ENCODE results near the gene BPIFB6. TPM values are rescaled to one million over a fixed set of nuclear protein-coding genes. Genes with fewer than 3 reads are reported as not detected.

The BPIFB6 gene, protein sequence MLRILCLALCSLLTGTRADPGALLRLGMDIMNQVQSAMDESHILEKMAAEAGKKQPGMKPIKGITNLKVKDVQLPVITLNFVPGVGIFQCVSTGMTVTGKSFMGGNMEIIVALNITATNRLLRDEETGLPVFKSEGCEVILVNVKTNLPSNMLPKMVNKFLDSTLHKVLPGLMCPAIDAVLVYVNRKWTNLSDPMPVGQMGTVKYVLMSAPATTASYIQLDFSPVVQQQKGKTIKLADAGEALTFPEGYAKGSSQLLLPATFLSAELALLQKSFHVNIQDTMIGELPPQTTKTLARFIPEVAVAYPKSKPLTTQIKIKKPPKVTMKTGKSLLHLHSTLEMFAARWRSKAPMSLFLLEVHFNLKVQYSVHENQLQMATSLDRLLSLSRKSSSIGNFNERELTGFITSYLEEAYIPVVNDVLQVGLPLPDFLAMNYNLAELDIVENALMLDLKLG
- not detected for total RNA-seq

DNA sequence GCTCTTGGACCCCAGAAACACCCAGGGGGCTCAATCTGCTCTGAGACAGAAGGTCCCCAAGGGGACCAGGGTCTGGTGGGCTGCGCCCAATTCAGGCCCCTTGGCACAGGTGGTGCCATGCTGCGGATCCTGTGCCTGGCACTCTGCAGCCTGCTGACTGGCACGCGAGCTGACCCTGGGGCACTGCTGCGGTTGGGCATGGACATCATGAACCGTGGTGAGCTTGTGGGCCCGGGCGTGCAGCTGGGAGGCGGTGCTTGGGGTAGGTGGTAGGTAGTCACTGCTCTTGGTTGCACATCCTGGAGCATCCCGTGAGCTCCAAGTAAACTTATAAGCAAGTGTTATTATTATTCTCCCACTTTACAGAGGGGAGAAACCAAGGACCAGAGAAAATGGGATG lies at the start of gene BPIFB6:
TSS of gene BPIFB6 (plus strand) at position 118 of the 400 bp plus-strand sequence. CDS start at position 118, 0 bp downstream.
- DNase-seq (no peak), ATAC-seq (no peak)
- Mint-ChIP-seq H3K4me3 (no peak within 1 kb of the TSS), H3K9me3 (no peaks in the 10 kb centered on the region), H3K4me1 (ENCODE audit: low read depth) (no peaks in the 10 kb centered on the region), H3K36me3 (ENCODE audit: insufficient read depth) (no peaks in the 10 kb centered on the region), H3K27me3 (ENCODE audit: low read depth) (no peaks in the 10 kb centered on the region)

DNA sequence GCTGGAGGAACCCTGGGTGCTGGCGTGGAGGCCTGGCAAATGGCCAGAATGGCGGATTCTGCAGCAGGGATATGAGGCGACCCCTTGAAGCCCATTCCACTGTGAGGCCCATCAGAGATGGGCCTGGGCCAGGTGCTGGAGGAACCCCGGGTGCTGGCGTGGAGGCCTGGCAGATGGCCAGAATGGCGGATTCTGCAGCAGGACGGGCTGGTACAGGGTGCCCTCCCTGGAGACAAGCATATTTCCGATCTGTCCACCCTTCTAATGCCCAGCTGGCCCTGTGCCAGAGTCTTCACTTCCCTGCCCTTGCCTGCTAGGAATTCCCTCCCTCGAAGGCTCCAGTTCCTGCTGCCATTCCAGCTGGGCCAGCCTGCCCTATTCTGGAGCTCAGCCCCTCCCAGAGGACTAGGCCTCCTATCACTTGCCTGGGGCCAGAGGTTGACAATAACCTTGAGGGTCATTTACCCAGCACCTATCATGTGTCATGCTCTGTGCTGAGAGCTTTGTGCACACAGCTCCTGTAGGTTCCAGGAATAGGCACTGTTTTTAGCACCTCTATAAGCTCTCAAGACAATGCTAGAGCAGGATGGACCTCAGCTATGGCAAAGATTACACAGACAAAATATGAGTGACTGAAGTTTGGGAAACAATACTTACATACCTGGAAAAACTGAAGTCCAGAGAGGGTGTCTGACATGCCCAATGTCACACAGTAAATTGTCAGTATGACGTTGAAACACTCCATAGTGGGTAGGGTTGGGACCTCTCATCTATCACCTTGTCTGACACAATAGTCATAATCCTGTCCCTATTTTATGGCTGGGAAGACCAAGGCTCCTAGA lies 48.6 kb upstream of the BPIFB6 start:
- H3K36me3 Mint-ChIP-seq (ENCODE audit: insufficient read depth), result no peaks in the 10 kb centered on the region
- no peaks in the 10 kb centered on the region for H3K27me3 Mint-ChIP-seq (ENCODE audit: low read depth)
- no peak for ATAC-seq
- H3K9me3 Mint-ChIP-seq, result peaks cover 4% of the 10 kb centered on the region
- peaks cover 9% of the 10 kb centered on the region for H3K4me1 Mint-ChIP-seq (ENCODE audit: low read depth)
- no peak overlapping the region for H3K4me3 Mint-ChIP-seq
- DNase-seq, result no peak

DNA sequence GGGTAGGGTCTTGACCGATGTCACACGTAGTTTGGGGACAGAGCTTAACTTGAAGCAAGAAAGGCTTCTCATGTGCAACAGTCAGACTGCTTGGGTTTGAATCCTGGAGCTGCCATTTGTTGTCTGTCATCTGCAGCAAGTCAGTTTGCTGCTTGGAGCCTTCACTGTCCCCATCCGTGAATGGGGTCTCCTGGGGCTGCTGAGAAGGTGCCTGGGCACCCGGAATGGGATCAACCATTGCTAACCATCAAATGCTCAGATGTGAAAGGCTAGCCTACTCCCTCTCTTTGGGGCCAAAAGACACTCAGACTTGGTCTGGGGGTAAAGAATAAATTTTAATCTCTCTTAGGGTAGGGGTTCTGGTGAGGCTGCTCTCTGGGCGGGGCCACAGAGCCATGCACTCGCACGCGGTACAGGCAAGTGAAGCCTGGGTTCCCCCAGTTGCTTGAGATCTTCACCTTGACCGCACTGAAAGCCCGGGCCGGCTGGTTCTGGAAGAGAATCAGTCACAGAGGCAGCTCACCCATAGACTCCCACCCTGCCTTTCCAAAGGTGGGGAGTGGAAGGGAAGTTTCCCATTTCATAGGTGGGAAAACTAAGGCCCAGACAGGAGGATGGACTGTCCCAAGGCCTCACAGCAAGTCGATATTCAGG lies 47.9 kb upstream of the BPIFB6 start:
- Mint-ChIP-seq H3K9me3 (peaks cover 4% of the 10 kb centered on the region), H3K4me1 (ENCODE audit: low read depth) (peaks cover 9% of the 10 kb centered on the region), H3K36me3 (ENCODE audit: insufficient read depth) (no peaks in the 10 kb centered on the region), H3K4me3 (no peak overlapping the region), H3K27me3 (ENCODE audit: low read depth) (no peaks in the 10 kb centered on the region)
- ATAC-seq (no peak), DNase-seq (no peak)

DNA sequence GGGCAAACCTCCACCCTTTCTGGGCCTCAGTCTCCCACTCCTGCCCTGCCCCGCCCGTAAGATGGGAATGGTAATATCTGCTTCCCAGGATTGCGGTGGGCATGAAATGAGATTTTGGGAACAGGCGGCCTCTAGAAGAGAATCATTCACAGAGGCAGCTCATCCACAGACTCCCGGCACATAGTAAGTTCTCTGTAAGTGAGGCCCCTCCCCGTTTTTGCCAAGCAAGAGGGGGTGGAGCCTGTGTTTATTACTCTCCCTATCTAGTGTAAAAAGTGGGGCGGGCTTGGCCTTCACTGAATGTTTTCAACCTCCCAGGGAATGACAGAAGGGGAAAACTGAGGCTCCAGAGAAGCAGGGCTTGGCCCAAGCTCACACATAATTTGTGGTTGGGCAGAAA lies 47.3 kb upstream of the BPIFB6 start:
- Mint-ChIP-seq H3K36me3 (ENCODE audit: insufficient read depth) (no peaks in the 10 kb centered on the region), H3K9me3 (peaks cover 4% of the 10 kb centered on the region), H3K4me1 (ENCODE audit: low read depth) (peaks cover 8% of the 10 kb centered on the region), H3K27me3 (ENCODE audit: low read depth) (no peaks in the 10 kb centered on the region), H3K4me3 (no peak overlapping the region)
- ATAC-seq (no peak), DNase-seq (no peak)

DNA sequence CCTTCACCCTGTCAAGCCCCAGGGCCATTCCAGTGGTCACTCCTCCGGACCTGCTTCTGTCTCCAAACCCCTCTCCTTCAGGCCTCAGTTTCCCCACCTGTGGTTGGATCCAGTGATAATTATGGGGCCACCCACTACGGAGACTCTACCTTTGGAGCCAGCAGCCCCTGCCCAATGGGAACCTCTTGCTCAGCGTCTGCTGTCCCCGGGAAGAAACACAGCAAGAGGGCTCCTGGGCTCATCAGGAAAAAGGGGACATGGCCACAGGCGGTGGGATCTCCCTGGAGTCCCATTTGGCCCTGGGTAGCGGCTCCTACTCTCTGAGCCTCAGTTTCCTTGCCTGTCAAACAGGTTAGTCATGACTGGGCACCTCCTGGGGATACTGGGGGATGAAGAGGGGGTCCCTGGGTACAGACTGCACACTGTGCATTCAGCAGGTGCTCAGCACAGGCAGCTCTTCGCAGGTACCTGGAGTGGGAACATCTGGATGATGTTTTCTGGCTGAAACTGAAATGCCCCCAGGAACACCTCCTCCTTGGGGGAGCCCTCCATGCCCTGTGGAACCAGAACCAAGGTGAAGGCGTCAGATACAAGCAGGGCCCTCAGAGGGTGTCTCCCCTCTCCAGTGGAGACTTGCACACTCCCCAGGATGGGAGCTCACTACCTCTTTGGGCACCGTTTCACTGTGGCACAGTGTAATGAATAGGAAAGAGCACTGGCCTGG lies 46.7 kb upstream of the BPIFB6 start:
- H3K4me3 Mint-ChIP-seq, result no peak overlapping the region
- H3K4me1 Mint-ChIP-seq (ENCODE audit: low read depth), result peaks cover 6% of the 10 kb centered on the region
- H3K36me3 Mint-ChIP-seq (ENCODE audit: insufficient read depth), result no peaks in the 10 kb centered on the region
- ATAC-seq (no peak), DNase-seq (no peak)
- H3K27me3 Mint-ChIP-seq (ENCODE audit: low read depth), result no peaks in the 10 kb centered on the region
- peaks cover 4% of the 10 kb centered on the region for H3K9me3 Mint-ChIP-seq

DNA sequence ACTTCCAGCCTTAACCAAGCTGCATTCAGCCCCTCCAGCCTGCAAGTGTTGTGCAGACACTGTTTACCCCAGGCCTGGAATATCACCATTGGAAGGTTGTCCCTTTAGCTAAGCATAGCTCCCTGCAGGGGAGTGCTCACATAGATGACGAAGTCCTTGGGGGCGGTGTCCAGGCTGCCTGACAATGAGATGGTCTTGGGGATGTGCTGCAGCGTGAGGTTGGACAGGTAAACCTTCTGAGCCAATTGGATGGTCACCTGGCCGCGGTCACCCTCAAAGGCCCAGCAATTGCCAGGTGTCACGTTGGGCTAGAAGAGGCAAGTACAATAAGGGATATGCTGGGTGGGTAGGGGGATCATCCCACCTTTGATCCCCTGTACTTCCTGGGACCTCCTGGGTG lies 45.9 kb upstream of the BPIFB6 start:
- Mint-ChIP-seq H3K27me3 (ENCODE audit: low read depth) (no peaks in the 10 kb centered on the region), H3K4me1 (ENCODE audit: low read depth) (peaks cover 8% of the 10 kb centered on the region), H3K36me3 (ENCODE audit: insufficient read depth) (no peaks in the 10 kb centered on the region), H3K4me3 (no peak overlapping the region), H3K9me3 (peaks cover 4% of the 10 kb centered on the region)
- DNase-seq, result no peak
- no peak for ATAC-seq

DNA sequence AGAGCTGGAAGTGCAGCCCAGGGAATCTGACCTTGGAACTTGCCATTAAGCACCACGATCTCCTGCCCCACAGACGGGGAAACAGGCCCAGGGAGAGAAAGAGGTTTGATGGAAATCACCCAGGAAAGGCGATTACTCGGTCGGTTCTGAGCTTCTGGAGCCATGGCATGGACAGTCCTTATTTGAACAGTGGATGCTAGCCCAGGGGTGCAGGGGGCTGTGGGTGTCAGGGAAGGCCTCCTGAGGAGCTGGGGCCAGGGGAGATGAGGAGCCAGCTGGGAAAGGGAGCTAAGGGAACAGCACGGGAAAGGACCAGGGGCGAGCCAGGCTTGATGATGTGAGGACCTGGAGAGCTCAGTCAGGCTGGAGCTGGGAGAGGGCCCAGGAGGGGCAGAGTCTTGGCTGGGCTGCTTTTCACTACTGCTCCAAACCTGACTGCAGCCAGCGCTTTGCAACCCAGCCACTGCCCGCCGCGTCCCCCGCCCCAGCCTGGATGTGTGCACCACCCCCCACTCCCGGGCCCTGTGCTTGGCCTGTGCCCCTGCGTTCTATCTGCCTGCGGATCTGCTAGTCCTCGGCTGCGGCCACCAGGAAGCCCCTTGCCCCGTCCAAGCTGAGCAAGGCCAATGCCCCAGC lies 45.0 kb upstream of the BPIFB6 start:
- ATAC-seq (no peak), DNase-seq (no peak)
- no peak overlapping the region for H3K4me3 Mint-ChIP-seq
- H3K9me3 Mint-ChIP-seq, result peaks cover under 1% of the 10 kb centered on the region
- H3K27me3 Mint-ChIP-seq (ENCODE audit: low read depth), result no peaks in the 10 kb centered on the region
- H3K4me1 Mint-ChIP-seq (ENCODE audit: low read depth), result peaks cover 10% of the 10 kb centered on the region
- no peaks in the 10 kb centered on the region for H3K36me3 Mint-ChIP-seq (ENCODE audit: insufficient read depth)

DNA sequence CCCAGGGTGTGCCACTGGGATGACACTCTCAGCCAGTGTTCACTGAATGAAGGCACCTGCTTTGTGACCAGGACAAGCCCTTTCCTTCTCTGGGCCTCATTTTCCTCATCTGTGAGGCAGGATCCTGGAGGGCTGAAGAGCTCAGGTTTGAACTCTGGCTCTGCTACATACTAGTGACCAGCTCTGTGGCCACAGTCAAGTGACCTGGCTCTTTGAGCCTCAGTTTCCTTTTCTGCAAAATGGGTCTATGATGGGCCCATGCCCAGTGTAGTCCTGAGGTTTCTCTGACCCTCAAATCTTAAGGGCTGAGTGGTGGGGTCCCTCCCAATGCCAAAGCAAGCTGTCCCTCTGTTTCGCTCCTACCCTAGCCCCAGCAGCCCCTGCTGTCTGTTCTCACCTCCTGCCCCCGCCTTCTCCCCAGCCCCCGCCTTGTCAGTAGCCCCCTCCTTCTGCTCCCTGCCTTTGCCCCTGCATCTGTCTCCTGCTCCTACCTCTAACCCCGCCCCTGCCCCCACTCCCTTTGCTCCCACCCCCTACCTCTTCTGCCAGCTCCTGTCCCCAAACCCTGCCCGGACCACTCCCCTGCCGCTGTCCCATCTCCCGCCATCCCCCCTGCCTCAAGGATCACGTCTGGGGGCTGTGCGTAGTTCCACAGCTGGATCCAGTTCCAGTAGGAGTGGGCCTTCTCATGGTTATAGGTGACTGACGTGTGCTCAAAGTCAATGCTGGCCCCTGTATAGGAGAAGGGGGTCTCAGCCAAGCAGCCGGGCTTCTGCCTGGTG lies 44.2 kb upstream of the BPIFB6 start:
- no peaks in the 10 kb centered on the region for H3K27me3 Mint-ChIP-seq (ENCODE audit: low read depth)
- ATAC-seq (no peak), DNase-seq (no peak)
- peaks cover 15% of the 10 kb centered on the region for H3K4me1 Mint-ChIP-seq (ENCODE audit: low read depth)
- no peaks in the 10 kb centered on the region for H3K36me3 Mint-ChIP-seq (ENCODE audit: insufficient read depth)
- no peaks in the 10 kb centered on the region for H3K9me3 Mint-ChIP-seq
- H3K4me3 Mint-ChIP-seq, result no peak overlapping the region

DNA sequence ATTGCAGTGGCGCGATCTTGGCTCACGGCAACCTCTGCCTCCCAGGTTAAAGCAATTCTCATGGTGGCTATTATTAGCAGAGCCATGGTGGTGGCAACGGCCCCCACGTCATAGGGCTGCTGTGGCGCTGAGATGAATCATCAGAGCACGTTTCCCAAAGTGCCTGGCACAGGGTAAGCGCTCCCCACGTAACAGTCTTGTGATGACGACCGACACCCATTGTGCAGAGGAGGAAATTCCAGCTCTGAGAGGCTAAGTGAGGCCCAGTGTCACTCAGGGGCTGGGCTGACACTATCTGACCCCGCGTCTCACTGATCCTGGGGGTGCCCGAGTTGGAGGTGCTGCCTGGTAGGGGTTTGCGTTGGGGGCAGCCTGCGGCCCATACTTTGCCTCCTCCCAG lies 43.4 kb upstream of the BPIFB6 start:
- Mint-ChIP-seq H3K9me3 (no peaks in the 10 kb centered on the region), H3K36me3 (ENCODE audit: insufficient read depth) (no peaks in the 10 kb centered on the region), H3K27me3 (ENCODE audit: low read depth) (no peaks in the 10 kb centered on the region), H3K4me3 (no peak overlapping the region), H3K4me1 (ENCODE audit: low read depth) (peaks cover 12% of the 10 kb centered on the region)
- no peak for ATAC-seq
- DNase-seq, result no peak

DNA sequence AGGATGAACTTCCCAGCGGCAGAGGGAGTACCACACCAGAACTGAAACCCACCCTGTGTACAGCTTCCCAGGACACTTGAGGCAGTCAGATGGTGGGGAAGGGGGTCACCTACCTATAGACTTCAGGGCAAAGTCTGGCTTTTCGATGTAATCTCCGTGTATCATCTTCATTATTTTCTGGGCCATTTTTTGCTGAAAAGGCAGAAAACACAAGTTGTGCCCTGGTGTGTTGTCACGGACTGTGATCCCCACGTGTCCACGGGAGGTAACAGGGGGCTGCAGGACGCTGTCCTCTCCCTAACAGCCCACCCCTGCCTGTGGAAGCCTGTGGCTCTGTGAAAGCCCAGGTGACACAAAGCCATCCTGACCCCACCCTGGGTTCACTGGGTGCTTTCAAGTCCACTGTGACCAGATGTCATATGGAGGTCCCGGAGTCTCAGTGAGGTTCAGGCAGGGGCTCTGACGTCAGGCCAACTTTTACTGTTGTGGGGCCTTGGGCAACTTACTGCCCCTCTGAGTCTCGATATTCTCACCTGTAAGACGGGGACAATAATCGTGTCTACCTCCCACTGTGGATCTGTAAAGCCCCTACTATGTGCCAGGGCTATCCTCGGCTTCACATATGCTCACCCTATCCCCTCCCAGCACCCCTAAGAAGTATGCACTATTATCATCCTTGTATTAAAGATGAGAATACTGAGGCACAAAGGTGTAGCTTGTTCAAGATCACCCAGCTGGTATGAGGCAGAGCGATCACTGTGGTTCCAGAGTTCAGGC lies 41.8 kb upstream of the BPIFB6 start:
- Mint-ChIP-seq H3K4me1 (ENCODE audit: low read depth) (peaks cover 18% of the 10 kb centered on the region), H3K4me3 (no peak overlapping the region), H3K27me3 (ENCODE audit: low read depth) (no peaks in the 10 kb centered on the region), H3K36me3 (ENCODE audit: insufficient read depth) (no peaks in the 10 kb centered on the region), H3K9me3 (peaks cover 6% of the 10 kb centered on the region)
- DNase-seq, result no peak
- no peak for ATAC-seq

DNA sequence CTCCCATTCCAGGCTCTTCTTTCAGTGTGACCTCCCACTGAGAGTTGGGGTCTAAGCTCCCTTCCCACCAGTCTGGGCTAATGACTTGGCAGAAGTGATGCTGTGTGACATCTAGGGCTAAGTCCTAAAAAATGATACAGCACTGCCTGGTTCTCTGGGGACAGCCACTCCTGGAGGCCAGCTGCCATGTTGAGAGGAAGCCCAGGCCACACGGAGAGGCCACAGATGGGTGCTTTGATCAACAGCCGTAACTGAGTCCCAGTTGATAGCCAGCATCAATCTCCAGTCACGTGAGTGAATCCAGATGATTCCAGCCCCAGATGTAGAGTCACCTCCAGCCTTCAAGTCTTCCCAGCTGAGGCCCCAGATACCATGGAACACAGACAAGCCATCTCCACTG lies 41.0 kb upstream of the BPIFB6 start:
- DNase-seq (no peak), ATAC-seq (no peak)
- no peaks in the 10 kb centered on the region for H3K27me3 Mint-ChIP-seq (ENCODE audit: low read depth)
- peaks cover 18% of the 10 kb centered on the region for H3K4me1 Mint-ChIP-seq (ENCODE audit: low read depth)
- H3K36me3 Mint-ChIP-seq (ENCODE audit: insufficient read depth), result no peaks in the 10 kb centered on the region
- H3K4me3 Mint-ChIP-seq, result no peak overlapping the region
- peaks cover 12% of the 10 kb centered on the region for H3K9me3 Mint-ChIP-seq

DNA sequence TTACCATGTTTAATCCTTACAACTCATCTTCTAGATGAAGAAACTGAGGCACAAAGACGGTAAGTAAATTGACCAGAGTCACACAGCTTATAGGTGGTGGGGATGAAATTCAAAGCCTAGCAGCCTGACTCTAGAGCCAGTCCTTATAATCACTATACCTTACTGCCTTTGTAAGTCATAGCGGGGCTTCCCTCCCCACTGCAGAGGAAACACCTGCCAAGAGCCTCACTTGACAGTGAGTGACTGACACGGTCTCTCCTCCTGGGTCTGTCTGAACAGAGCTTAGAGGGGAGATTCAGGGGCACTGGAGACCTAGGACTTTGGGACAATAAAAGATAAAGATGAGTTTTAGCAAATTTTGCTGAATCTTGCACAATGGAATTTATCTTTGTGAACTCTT lies 40.1 kb upstream of the BPIFB6 start:
- H3K9me3 Mint-ChIP-seq, result peaks cover 12% of the 10 kb centered on the region
- no peaks in the 10 kb centered on the region for H3K27me3 Mint-ChIP-seq (ENCODE audit: low read depth)
- peak; percentile 56 to 67 for ATAC-seq
- no peaks in the 10 kb centered on the region for H3K36me3 Mint-ChIP-seq (ENCODE audit: insufficient read depth)
- no peak for DNase-seq
- peaks cover 18% of the 10 kb centered on the region for H3K4me1 Mint-ChIP-seq (ENCODE audit: low read depth)
- H3K4me3 Mint-ChIP-seq, result no peak overlapping the region
